DOHH2 (cell line): Measurements from ENCODE around the gene BTNL2.

Source experiments
- H3F3A ChIP-seq: fragments of 200-600 bp; sonication (generic), shearing (Covaris generic); 2 replicates; pipeline ENCODE4 v1.6.0; 2016; ENCODE audit warnings: antibody characterized with exemption, mild to moderate bottlenecking; ENCODE audit not compliant: control insufficient read depth, insufficient read depth
- H3K27ac ChIP-seq: fragments of 200-600 bp; sonication (generic); 2 replicates; pipeline ENCODE4 v1.5.1; 2014; ENCODE audit warnings: low read depth, mild to moderate bottlenecking, low read length, moderate library complexity
- H3K27me3 ChIP-seq: fragments of 200-600 bp; sonication (generic); 2 replicates; pipeline ENCODE4 v1.6.1; 2014; ENCODE audit warnings: mild to moderate bottlenecking, low read length, mixed read lengths; ENCODE audit not compliant: control insufficient read depth
- H3K36me3 ChIP-seq: fragments of 200-600 bp; sonication (generic); 2 replicates; pipeline ENCODE4 v1.6.1; 2014; ENCODE audit warnings: mild to moderate bottlenecking, low read length, moderate library complexity, mixed read lengths; ENCODE audit not compliant: control insufficient read depth
- H3K4me1 ChIP-seq: fragments of 200-600 bp; sonication (generic); 2 replicates; pipeline ENCODE4 v1.6.1; 2014; ENCODE audit warnings: mild to moderate bottlenecking, low read length, mixed read lengths; ENCODE audit not compliant: control insufficient read depth
- H3K4me2 ChIP-seq: fragments of 200-600 bp; sonication (generic); 2 replicates; pipeline ENCODE4 v1.6.0; 2014; ENCODE audit warnings: mild to moderate bottlenecking, low read length, moderate library complexity
- H3K4me3 ChIP-seq: fragments of 200-600 bp; sonication (generic); 2 replicates; pipeline ENCODE4 v1.5.1; 2014; ENCODE audit warnings: mild to moderate bottlenecking, low read length, mixed read lengths
- H3K79me2 ChIP-seq: fragments of 200-600 bp; sonication (generic); 2 replicates; pipeline ENCODE4 v1.6.1; 2014; ENCODE audit warnings: mild to moderate bottlenecking, low read length, mixed read lengths; ENCODE audit not compliant: control insufficient read depth
- H3K9me2 ChIP-seq: fragments of 200-600 bp; sonication (generic); replicated peaks from 2 replicates; pipeline ENCODE4 v1.6.1; 2014; ENCODE audit warnings: mild to moderate bottlenecking, low read length, mixed read lengths; ENCODE audit not compliant: control insufficient read depth
- H3K9me3 ChIP-seq: fragments of 200-600 bp; sonication (generic); 2 replicates; pipeline ENCODE4 v1.6.1; 2014; ENCODE audit warnings: antibody characterized with exemption, low read length, mixed read lengths; ENCODE audit not compliant: control insufficient read depth, insufficient read depth
- H4K20me1 ChIP-seq: fragments of 200-600 bp; sonication (generic); 2 replicates; pipeline ENCODE4 v1.6.0; 2014; ENCODE audit warnings: low read depth, mild to moderate bottlenecking, antibody characterized with exemption, low read length, moderate library complexity; ENCODE audit not compliant: control insufficient read depth, insufficient read depth
- EZH2phosphoT487 ChIP-seq: fragments of 200-600 bp; sonication (generic); IDR thresholded peaks from 2 replicates; pipeline ENCODE4 v1.6.1; 2017; ENCODE audit warnings: borderline replicate concordance, mild to moderate bottlenecking, antibody characterized with exemption, low read length, moderate library complexity, mixed read lengths
- TF ChIP-seq, protein P1 (sequence below): fragments of 200-600 bp; sonication (generic); IDR thresholded peaks from one replicate; pipeline ENCODE4 v1.5.1; 2014; ENCODE audit warnings: antibody characterized with exemption, mild to moderate bottlenecking, low read depth, low read length; ENCODE audit not compliant: poor library complexity, severe bottlenecking

The BTNL2 gene

DNA sequence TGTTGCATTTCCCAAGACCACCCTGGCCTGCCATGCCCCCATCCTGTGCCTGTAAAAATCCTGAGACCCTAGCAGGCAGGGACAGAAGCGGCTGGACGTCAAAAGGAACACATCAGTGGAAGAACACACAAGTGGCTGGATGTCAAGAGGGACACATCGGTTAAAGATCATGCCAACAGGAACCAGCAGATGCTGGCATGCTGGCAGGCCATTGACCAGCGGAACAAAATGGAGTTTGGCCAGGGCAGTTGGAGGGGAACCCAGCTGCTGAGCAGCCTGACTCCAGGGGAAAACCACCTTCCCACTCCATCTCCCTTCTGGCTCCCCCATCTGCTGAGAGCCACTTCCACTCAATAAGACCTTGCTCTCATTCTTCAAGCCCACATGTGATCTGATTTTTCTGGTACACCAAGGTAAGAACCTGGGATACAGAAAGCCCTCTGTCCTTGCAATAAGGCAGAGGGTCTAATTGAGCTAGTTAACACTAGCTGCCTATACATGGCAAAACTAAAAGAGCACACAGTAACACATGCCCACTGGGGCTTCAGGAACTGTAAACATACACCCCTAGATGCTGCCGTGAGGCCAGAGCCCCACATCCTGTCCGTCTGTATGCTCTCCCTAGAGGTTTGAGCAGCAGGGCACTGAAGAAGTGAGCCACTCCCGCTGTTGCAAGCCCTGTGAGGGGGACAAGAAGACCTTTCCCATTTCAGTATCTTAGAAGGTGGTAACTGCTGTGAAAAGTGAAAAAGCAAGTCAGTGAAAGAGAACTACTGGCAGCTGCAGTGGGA is 31.0 kb downstream of the BTNL2 start:
- Histone ChIP-seq H3K36me3 (no peaks in the 10 kb centered on the region), H3K27ac (no peak overlapping the region), H3K4me3 (no peak overlapping the region), H3K9me2 (no peaks in the 10 kb centered on the region), H3K27me3 (no peaks in the 10 kb centered on the region), H4K20me1 (no peaks in the 10 kb centered on the region), H3K4me1 (peaks cover 5% of the 10 kb centered on the region; the same call in 1 of the 2 replicates), H3K79me2 (no peaks in the 10 kb centered on the region), H3F3A (no peaks in the 10 kb centered on the region), H3K4me2 (no peak overlapping the region), H3K9me3 (no peaks in the 10 kb centered on the region)
- TF ChIP-seq EZH2phosphoT487 = no peak
- TF ChIP-seq, protein P1, sequence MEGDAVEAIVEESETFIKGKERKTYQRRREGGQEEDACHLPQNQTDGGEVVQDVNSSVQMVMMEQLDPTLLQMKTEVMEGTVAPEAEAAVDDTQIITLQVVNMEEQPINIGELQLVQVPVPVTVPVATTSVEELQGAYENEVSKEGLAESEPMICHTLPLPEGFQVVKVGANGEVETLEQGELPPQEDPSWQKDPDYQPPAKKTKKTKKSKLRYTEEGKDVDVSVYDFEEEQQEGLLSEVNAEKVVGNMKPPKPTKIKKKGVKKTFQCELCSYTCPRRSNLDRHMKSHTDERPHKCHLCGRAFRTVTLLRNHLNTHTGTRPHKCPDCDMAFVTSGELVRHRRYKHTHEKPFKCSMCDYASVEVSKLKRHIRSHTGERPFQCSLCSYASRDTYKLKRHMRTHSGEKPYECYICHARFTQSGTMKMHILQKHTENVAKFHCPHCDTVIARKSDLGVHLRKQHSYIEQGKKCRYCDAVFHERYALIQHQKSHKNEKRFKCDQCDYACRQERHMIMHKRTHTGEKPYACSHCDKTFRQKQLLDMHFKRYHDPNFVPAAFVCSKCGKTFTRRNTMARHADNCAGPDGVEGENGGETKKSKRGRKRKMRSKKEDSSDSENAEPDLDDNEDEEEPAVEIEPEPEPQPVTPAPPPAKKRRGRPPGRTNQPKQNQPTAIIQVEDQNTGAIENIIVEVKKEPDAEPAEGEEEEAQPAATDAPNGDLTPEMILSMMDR = no peak

DNA sequence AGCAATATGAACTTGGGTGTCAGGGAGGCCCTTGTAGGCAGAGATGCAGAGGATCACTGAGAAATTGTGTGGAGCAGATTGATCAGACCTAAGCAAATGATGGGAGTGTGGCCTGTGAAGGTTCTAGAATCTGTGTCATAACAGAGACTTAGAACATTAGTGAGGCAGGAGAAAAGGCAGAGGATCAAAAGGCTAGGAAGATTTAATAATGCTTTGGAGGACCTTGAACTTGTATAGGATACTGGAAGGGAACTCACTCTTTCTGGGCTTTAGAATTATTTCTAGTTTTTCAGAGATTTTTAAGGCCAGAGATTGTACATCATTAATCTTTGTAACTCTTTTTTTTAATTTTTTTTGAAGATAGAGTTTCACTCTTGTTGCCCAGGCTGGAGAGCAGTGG is 35.2 kb downstream of the BTNL2 start, which contains the start of gene TSBP1:
TSS of gene TSBP1 (minus strand) at position 101 of the 400 bp plus-strand sequence. CDS start 197 bp downstream, outside the sequence.
- Histone ChIP-seq H3K27me3 (no peaks in the 10 kb centered on the region), H3K9me2 (no peaks in the 10 kb centered on the region), H3K4me3 (no peak within 1 kb of the TSS), H3K27ac (no peak within 1 kb of the TSS), H3K4me2 (no peak within 1 kb of the TSS), H3F3A (no peaks in the 10 kb centered on the region), H3K4me1 (peaks cover 5% of the 10 kb centered on the region; the same call in 1 of the 2 replicates), H3K36me3 (no peaks in the 10 kb centered on the region), H3K79me2 (no peaks in the 10 kb centered on the region), H4K20me1 (no peaks in the 10 kb centered on the region), H3K9me3 (no peaks in the 10 kb centered on the region)
- TF ChIP-seq EZH2phosphoT487 = no peak
- TF ChIP-seq, protein P1 = no peak

DNA sequence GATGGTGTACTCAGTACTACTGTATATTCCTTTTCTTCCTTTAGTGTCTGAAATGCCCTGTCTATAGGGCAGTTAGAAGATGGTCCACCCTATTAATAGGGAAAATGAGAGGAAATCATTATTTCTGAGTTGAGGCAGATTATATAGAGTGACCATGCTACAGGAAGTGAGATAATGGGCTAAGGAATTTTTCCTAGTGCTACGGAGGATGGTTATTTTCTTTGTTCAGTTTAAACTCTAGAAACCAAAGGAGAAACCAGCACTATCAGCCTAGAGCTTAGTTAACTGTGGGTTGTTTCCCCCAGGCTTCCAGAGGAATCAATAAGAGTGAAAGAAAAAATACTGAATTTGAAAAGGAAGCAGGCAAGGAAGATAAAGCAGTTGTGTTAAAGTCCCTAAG is 35.8 kb downstream of the BTNL2 start:
- Histone ChIP-seq H3K9me2 (no peaks in the 10 kb centered on the region), H3K9me3 (no peaks in the 10 kb centered on the region), H3K27ac (no peak overlapping the region), H3K36me3 (no peaks in the 10 kb centered on the region), H4K20me1 (no peaks in the 10 kb centered on the region), H3F3A (no peaks in the 10 kb centered on the region), H3K4me2 (no peak overlapping the region), H3K4me1 (peaks cover 3% of the 10 kb centered on the region; the same call in 1 of the 2 replicates), H3K79me2 (no peaks in the 10 kb centered on the region), H3K4me3 (no peak overlapping the region), H3K27me3 (no peaks in the 10 kb centered on the region)
- TF ChIP-seq, protein P1 = no peak
- no peak for TF ChIP-seq EZH2phosphoT487
